Measurements from ENCODE around the gene SNAPC4.
"Not testable (repeated sequence)": the region's sequence is repeated elsewhere in the genome, so short reads cannot be mapped to it uniquely, and the experiment has no call there.

Gene SNAPC4

DNA sequence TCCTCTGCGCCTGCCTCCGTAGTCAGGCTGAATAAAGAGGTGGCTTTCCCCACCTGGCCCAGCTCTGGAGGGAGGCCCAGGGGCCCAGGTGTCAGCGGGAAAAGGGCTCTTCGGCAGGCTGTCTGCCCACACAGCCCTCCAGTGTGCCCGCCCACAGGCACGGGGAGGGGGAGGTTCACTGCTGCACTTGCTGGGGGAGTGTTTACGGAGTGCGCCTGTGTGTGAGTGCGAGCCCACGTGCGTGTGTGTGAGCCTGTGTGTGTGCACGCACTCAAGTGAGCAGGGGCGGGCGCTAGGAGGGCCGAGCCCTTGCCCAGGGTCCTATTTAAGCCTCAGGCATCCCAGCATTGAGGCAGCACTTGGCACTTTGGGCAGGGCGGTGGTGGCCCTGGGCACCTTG is 47.3 kb downstream of the SNAPC4 start:
- DNase-seq = no peak

DNA sequence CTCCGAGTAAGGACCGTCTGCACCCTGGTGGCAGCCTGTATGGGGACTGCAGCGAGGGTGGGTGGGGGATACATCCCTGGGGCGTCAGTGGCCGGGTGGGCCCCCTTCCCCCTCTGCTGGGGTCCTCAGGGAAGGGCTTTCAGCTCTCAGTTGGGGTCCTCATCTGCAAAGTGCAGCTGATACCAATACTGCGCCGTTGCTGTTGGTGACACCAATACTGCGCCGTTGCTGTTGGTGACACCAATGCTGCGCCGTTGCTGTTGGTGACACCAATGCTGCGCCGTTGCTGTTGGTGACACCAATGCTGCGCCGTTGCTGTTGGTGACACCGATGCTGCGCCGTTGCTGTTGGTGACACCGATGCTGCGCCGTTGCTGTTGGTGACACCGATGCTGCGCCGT is 48.1 kb downstream of the SNAPC4 start:
- DNase-seq = not testable (repeated sequence)

DNA sequence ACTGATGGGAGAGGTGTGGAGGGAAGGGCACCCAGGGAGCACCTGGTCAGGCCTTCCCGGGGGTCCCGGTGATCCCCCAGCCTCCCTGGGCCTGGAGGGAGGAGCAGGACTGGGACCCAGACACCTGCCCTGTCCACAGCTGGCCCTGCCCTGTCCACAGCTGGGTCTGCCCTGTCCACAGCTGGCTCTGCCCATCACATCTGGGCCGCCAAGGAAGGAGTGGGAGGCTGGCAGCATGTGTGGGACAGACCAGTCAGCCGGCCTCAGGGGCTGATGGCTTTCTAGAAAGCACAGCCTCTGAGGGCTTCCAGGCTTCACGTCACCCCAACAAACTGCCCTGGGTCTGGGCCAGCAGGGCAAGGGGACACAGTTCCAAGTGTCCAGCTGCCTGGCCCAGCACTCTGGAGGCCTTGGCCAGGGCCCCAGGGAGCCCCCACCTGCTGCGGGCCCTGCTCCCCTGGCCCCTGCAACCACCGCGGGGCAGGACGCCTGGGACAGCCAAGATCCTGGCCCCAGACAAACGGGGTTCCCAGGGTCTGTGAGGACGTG is 48.6 kb downstream of the SNAPC4 start:
- no peak for DNase-seq
